WTC11 (cell line): Measurements from ENCODE around the gene ATP11A. TPM values are rescaled to one million over a fixed set of nuclear protein-coding genes. Genes with fewer than 3 reads are reported as not detected.

Experiments used
- ATAC-seq: fragments of 200-7000 bp; cut with Tn5 transposase; 2 replicates; pipeline ENCODE4 v1.10.0; 2021; ENCODE audit warnings: mild to moderate bottlenecking, moderate library complexity
- CTCF ChIA-PET: fragments of 300-600 bp; sonication (Branson Sonifier 250); formaldehyde crosslinking; loops from one replicate; lab custom pipeline; 2021; ENCODE audit warnings: antibody characterized with exemption; lab: Charles Lee
- POLR2A ChIA-PET: fragments of 350-600 bp; sonication (Branson Sonifier 250); formaldehyde crosslinking; loops from one replicate; lab custom pipeline; 2021; ENCODE audit warnings: antibody characterized with exemption; lab: Charles Lee
- DNase-seq: peaks from one replicate; pipeline ENCODE4 v3.0.0; 2021; ENCODE audit warnings: low spot score
- H3K27ac Mint-ChIP-seq: 2 replicates; pipeline ENCODE4 v1.8.0; 2021; ENCODE audit warnings: mixed read lengths
- H3K27me3 Mint-ChIP-seq: 2 replicates; pipeline ENCODE4 v1.8.0; 2021; ENCODE audit warnings: low read depth, mild to moderate bottlenecking, moderate library complexity, mixed read lengths
- H3K36me3 Mint-ChIP-seq: 2 replicates; pipeline ENCODE4 v1.8.0; 2021; ENCODE audit warnings: mixed read lengths
- H3K4me1 Mint-ChIP-seq: 2 replicates; pipeline ENCODE4 v1.8.0; 2022; ENCODE audit warnings: mixed read lengths
- H3K4me3 Mint-ChIP-seq: 2 replicates; pipeline ENCODE4 v1.8.0; 2021; ENCODE audit warnings: mild to moderate bottlenecking, moderate library complexity, mixed read lengths
- H3K9me3 Mint-ChIP-seq: 2 replicates; pipeline ENCODE4 v1.8.0; 2021; ENCODE audit warnings: mixed read lengths
- ARID4B ChIP-seq: sonication (generic); formaldehyde crosslinking; IDR thresholded peaks from 2 replicates; pipeline ENCODE4 v1.8.0; 2023; ENCODE audit warnings: missing genetic modification reagents, mild to moderate bottlenecking, borderline replicate concordance
- ATF3 ChIP-seq: sonication (generic); formaldehyde crosslinking; conservative IDR thresholded peaks from 2 replicates; pipeline ENCODE4 v1.8.1; 2022; ENCODE audit warnings: mild to moderate bottlenecking, missing genetic modification reagents
- CDX4 ChIP-seq: fragments of 250-450 bp; sonication (Bioruptor Pico); IDR thresholded peaks from 2 replicates; pipeline ENCODE4 v1.9.0; 2021; ENCODE audit warnings: moderate library complexity, mild to moderate bottlenecking, inconsistent platforms, borderline replicate concordance
- E2F1 ChIP-seq: sonication (generic); formaldehyde crosslinking; IDR thresholded peaks from 2 replicates; pipeline ENCODE4 v1.8.0; 2022; ENCODE audit warnings: mild to moderate bottlenecking, missing genetic modification reagents
- FOXP1 ChIP-seq: sonication (generic); formaldehyde crosslinking; IDR thresholded peaks from 2 replicates; pipeline ENCODE4 v1.8.0; 2022; ENCODE audit warnings: missing genetic modification reagents, mild to moderate bottlenecking, moderate library complexity, borderline replicate concordance
- IRF1 ChIP-seq: sonication (generic); formaldehyde crosslinking; IDR thresholded peaks from 2 replicates; pipeline ENCODE4 v1.8.0; 2023; ENCODE audit warnings: missing genetic modification reagents
- MLX ChIP-seq: sonication (generic); formaldehyde crosslinking; IDR thresholded peaks from 2 replicates; pipeline ENCODE4 v1.8.1; 2023; ENCODE audit warnings: mild to moderate bottlenecking, missing genetic modification reagents, moderate library complexity
- RELA ChIP-seq: sonication (generic); formaldehyde crosslinking; IDR thresholded peaks from 2 replicates; pipeline ENCODE4 v1.8.1; 2022; ENCODE audit warnings: missing genetic modification reagents, mild to moderate bottlenecking, borderline replicate concordance
- SOX15 ChIP-seq: fragments of 250-450 bp; sonication (Bioruptor Pico); IDR thresholded peaks from 2 replicates; pipeline ENCODE4 v1.9.0; 2021; ENCODE audit warnings: mild to moderate bottlenecking
- TP53 ChIP-seq: sonication (generic); formaldehyde crosslinking; IDR thresholded peaks from 2 replicates; pipeline ENCODE4 v1.8.1; 2023; ENCODE audit warnings: mild to moderate bottlenecking, missing genetic modification reagents
- ZNF671 ChIP-seq: fragments of 250-450 bp; sonication (Bioruptor Pico); IDR thresholded peaks from 2 replicates; pipeline ENCODE4 v1.8.0; 2021; ENCODE audit warnings: mild to moderate bottlenecking
- ZSCAN18 ChIP-seq: fragments of 250-450 bp; sonication (Bioruptor Pico); IDR thresholded peaks from 2 replicates; pipeline ENCODE4 v2.1.2; 2022; ENCODE audit warnings: mild to moderate bottlenecking, moderate library complexity
- total RNA-seq: library from RNA; stranded (reverse); gene quantifications from 3 replicates; pipeline ENCODE4 v1.2.3, GENCODE V29; 2021

ATP11A gene
- total RNA-seq, 1 experiment from 2014 or later: 100 TPM

GRCh38 chr13:112723771-112724170 lies 33.9 kb downstream of the ATP11A start (continued):
- TF ChIP-seq MLX (CRISPR knock-in tag): no peak
- no peak for TF ChIP-seq RELA
- TF ChIP-seq ATF3 (CRISPR knock-in tag): no peak
- TF ChIP-seq E2F1: no peak
- no peak for TF ChIP-seq IRF1
- no peak for TF ChIP-seq ARID4B (CRISPR knock-in tag)
- no peak for TF ChIP-seq ZSCAN18 (CRISPR knock-in tag)
- TF ChIP-seq FOXP1 (CRISPR knock-in tag): no peak
- no peak for TF ChIP-seq CDX4 (CRISPR knock-in tag)
- TF ChIP-seq SOX15 (CRISPR knock-in tag): no peak

- DNase-seq (peak; percentile 8), ATAC-seq (no peak)
- Mint-ChIP-seq H3K27ac (peak overlapping the region; percentile 94), H3K4me3 (no peak overlapping the region), H3K27me3 (no peaks in the 10 kb centered on the region), H3K9me3 (no peaks in the 10 kb centered on the region), H3K4me1 (peaks cover 91% of the 10 kb centered on the region), H3K36me3 (peaks cover 14% of the 10 kb centered on the region)
- ChIA-PET POLR2A (interaction anchor here (1.1 to 1.5 kb wide), 2 partner anchors 8 to 11 kb away, joined by 3 to 4 read pairs; no protein-coding TSS in a partner anchor), CTCF (no interaction called here)
- no peak for TF ChIP-seq ZNF671 (CRISPR knock-in tag)
- no peak for TF ChIP-seq TP53 (CRISPR knock-in tag)
Measured at GRCh38 chr13:112724788-112725345, 35.0 kb downstream of the ATP11A start.
